GM13977 (cell line): ENCODE data around the gene MACROD2.

Source experiments
- DNase-seq: peaks from one replicate; pipeline ENCODE4 v3.0.0; 2012; ENCODE audit warnings: low spot score
- CTCF ChIP-seq: IDR thresholded peaks from 2 replicates; pipeline ENCODE4 v1.5.1; 2012; ENCODE audit warnings: mild to moderate bottlenecking, control low read depth; ENCODE audit not compliant: insufficient read depth; ENCODE audit errors: extremely low read depth, missing control alignments
- in situ Hi-C: fragments of 300-500 bp; cut with MboI; formaldehyde crosslinking; loops from one replicate; pipeline ENCODE4 v1.12.0; 2022; ENCODE audit warnings: low sequenced_read_pairs, low pct_unique_long_range_greater_than_20kb, mixed read lengths, inconsistent platforms; ENCODE audit not compliant: unreplicated experiment

MACROD2 gene

GRCh38 chr20:13995086-13995665 is at the start of gene MACROD2:
MACROD2 (plus strand) TSS chr20:13995516.
- in situ Hi-C loops, result no loop called here

GRCh38 chr20:13947719-13948118 is 47.6 kb upstream of the MACROD2 start:
- no peak for DNase-seq
- TF ChIP-seq CTCF, result no peak
- in situ Hi-C loops, result no loop called here

More at GRCh38 chr20:13995086-13995665, at the start of gene MACROD2:
- no peak for TF ChIP-seq CTCF
- peak; percentile 73 for DNase-seq

GRCh38 chr20:13953227-13953626 is 42.1 kb upstream of the MACROD2 start:
- in situ Hi-C loops, result no loop called here
- TF ChIP-seq CTCF, result no peak

GRCh38 chr20:13960119-13960518 is 35.2 kb upstream of the MACROD2 start:
- no peak for DNase-seq
- no peak for TF ChIP-seq CTCF
- in situ Hi-C loops, result no loop called here

More at GRCh38 chr20:13953227-13953626, 42.1 kb upstream of the MACROD2 start:
- DNase-seq, result no peak

- in situ Hi-C loops, result no loop called here
- no peak for TF ChIP-seq CTCF
- no peak for DNase-seq
These were observed 34.8 kb upstream of the MACROD2 start for GRCh38 chr20:13960525-13960924.

- no peak for TF ChIP-seq CTCF
- no peak for DNase-seq
- in situ Hi-C loops, result no loop called here
These were observed 11.1 kb upstream of the MACROD2 start for GRCh38 chr20:13984211-13984610.
